OCI-LY7 (cell line): Measurements from ENCODE around the gene SPAG9.

ENCODE experiments used
- CTCF ChIP-seq: fragments of 200-600 bp; sonication (generic); conservative IDR thresholded peaks from 2 replicates; pipeline ENCODE4 v1.5.1; 2014; ENCODE audit warnings: mild to moderate bottlenecking, antibody characterized with exemption, low read length, moderate library complexity, mixed read lengths
- EZH2phosphoT487 ChIP-seq: fragments of 200-600 bp; sonication (generic); IDR thresholded peaks from 2 replicates; pipeline ENCODE4 v1.6.1; 2018; ENCODE audit warnings: low read depth, borderline replicate concordance, mild to moderate bottlenecking, mixed run types, antibody characterized with exemption, low read length, moderate library complexity, mixed read lengths

GRCh38 chr17:50919321-50920040 is 201.2 kb downstream of the SPAG9 start:
- TF ChIP-seq CTCF (no peak), EZH2phosphoT487 (no peak)
